NB4 (cell line): ENCODE data around the gene CHM.

Experiments
- MYC ChIP-seq: IDR thresholded peaks from 2 replicates; pipeline ENCODE4 v1.6.1; 2011; ENCODE audit warnings: low read depth, low read length
- POLR2A ChIP-seq: IDR thresholded peaks from 2 replicates; pipeline ENCODE4 v1.6.1; 2011; ENCODE audit warnings: mild to moderate bottlenecking; ENCODE audit not compliant: insufficient read length; ENCODE audit errors: extremely low read depth
- TF ChIP-seq, protein P1 (sequence below): IDR thresholded peaks from one replicate; pipeline ENCODE4 v1.5.1; 2012; ENCODE audit warnings: low read depth, low read length
- TF ChIP-seq, protein P2 (sequence below): IDR thresholded peaks from 2 replicates; pipeline ENCODE4 v1.6.1; 2011; ENCODE audit warnings: low read depth, low read length

DNA sequence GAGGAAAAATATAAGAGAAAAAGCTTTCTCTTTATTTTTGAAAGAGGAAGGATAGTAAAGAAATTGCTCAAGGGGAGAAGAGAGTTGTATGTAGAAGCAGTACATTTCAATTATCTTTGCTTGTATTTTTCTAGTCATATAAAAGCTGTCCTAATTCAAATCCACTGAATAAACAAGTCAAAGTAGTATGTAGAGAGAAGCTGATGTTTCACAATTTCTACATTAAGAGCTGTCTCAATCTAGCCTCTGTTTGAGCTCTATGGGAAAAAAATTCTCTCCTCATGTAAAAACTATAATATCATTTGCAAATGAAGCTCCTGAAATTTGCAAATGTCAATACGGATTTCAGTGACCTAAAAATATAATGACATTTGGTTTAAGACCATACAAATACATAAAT lies 52.6 kb downstream of the CHM start:
- TF ChIP-seq, protein P1, sequence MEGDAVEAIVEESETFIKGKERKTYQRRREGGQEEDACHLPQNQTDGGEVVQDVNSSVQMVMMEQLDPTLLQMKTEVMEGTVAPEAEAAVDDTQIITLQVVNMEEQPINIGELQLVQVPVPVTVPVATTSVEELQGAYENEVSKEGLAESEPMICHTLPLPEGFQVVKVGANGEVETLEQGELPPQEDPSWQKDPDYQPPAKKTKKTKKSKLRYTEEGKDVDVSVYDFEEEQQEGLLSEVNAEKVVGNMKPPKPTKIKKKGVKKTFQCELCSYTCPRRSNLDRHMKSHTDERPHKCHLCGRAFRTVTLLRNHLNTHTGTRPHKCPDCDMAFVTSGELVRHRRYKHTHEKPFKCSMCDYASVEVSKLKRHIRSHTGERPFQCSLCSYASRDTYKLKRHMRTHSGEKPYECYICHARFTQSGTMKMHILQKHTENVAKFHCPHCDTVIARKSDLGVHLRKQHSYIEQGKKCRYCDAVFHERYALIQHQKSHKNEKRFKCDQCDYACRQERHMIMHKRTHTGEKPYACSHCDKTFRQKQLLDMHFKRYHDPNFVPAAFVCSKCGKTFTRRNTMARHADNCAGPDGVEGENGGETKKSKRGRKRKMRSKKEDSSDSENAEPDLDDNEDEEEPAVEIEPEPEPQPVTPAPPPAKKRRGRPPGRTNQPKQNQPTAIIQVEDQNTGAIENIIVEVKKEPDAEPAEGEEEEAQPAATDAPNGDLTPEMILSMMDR, result no peak
- TF ChIP-seq POLR2A (no peak), MYC (no peak)
- TF ChIP-seq, protein P2, sequence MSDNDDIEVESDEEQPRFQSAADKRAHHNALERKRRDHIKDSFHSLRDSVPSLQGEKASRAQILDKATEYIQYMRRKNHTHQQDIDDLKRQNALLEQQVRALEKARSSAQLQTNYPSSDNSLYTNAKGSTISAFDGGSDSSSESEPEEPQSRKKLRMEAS, result no peak
